Colonic mucosa (tissue), 4 donors: ENCODE data around the gene RPH3AL. TPM values are rescaled to one million over a fixed set of nuclear protein-coding genes. Genes with fewer than 3 reads are reported as not detected.

ENCODE experiments used
- DNase-seq: peaks from one replicate; pipeline ENCODE4 v3.0.0-alpha.2; 2020
- H3K27ac ChIP-seq: fragments of 200-600 bp; one replicate; pipeline ENCODE4 v1.8.0; 2021
- H3K27me3 ChIP-seq: fragments of 200-600 bp; one replicate; pipeline ENCODE4 v1.8.0; 2021
- H3K36me3 ChIP-seq: fragments of 200-600 bp; one replicate; pipeline ENCODE4 v1.8.0; 2021
- H3K4me1 ChIP-seq: fragments of 200-600 bp; one replicate; pipeline ENCODE4 v1.8.0; 2021; ENCODE audit warnings: mild to moderate bottlenecking
- H3K4me3 ChIP-seq: fragments of 200-600 bp; one replicate; pipeline ENCODE4 v1.8.0; 2021
- H3K9ac ChIP-seq, 2 donors: one replicate each; pipeline ENCODE4 v1.7.0; 2013; ENCODE audit warnings: control low read depth in 2 of 2, low read depth in 2 of 2, low read length in 2 of 2
- H3K9me3 ChIP-seq: fragments of 200-600 bp; one replicate; pipeline ENCODE4 v1.8.0; 2021
- intact Hi-C: fragments of 100-400 bp; cut with DNase I; formaldehyde crosslinking; loops from one replicate; pipeline ENCODE4 v1.14.1; 2022
- total RNA-seq, 2 donors: library from RNA; stranded (reverse); fragmentation: NEBNext Ultra II Directional in 1 of 2; extraction: Animal tissue kit (Norgen Biotek cat#: 25700) in 1 of 2; gene quantifications; one replicate each; pipeline ENCODE4 v1.2.1, GENCODE V29; 2021
- TF ChIP-seq, protein P1 (sequence below): fragments of 200-600 bp; IDR thresholded peaks from one replicate; pipeline ENCODE4 v1.8.0; 2022; ENCODE audit warnings: antibody characterized with exemption, mild to moderate bottlenecking
- donor health status: healthy.
- donor health status: DM: no; HTN: no; CAD: no.
- donor health status: DM: no; HTN: no; CAD: no.

RPH3AL gene
- total RNA-seq, 2 donors from 2014 or later, result 14.9 to 34.2 TPM

GRCh38 chr17:394718-395095, 42.1 kb upstream of the RPH3AL start:
- Histone ChIP-seq H3K4me3 (no peak overlapping the region), H3K4me1 (no peaks in the 10 kb centered on the region), H3K9ac (no peak overlapping the region), H3K9me3 (no peaks in the 10 kb centered on the region), H3K27ac (no peak overlapping the region), H3K36me3 (no peaks in the 10 kb centered on the region), H3K27me3 (no peaks in the 10 kb centered on the region)
- DNase-seq, result no peak
- TF ChIP-seq, protein P1, sequence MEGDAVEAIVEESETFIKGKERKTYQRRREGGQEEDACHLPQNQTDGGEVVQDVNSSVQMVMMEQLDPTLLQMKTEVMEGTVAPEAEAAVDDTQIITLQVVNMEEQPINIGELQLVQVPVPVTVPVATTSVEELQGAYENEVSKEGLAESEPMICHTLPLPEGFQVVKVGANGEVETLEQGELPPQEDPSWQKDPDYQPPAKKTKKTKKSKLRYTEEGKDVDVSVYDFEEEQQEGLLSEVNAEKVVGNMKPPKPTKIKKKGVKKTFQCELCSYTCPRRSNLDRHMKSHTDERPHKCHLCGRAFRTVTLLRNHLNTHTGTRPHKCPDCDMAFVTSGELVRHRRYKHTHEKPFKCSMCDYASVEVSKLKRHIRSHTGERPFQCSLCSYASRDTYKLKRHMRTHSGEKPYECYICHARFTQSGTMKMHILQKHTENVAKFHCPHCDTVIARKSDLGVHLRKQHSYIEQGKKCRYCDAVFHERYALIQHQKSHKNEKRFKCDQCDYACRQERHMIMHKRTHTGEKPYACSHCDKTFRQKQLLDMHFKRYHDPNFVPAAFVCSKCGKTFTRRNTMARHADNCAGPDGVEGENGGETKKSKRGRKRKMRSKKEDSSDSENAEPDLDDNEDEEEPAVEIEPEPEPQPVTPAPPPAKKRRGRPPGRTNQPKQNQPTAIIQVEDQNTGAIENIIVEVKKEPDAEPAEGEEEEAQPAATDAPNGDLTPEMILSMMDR, result no peak
- intact Hi-C loops, result no loop called here

GRCh38 chr17:393806-394717, 41.5 kb upstream of the RPH3AL start:
- Histone ChIP-seq H3K4me3 (no peak overlapping the region), H3K27me3 (no peaks in the 10 kb centered on the region), H3K9me3 (no peaks in the 10 kb centered on the region), H3K36me3 (no peaks in the 10 kb centered on the region), H3K27ac (no peak overlapping the region), H3K9ac (peak overlapping the region in 1 of 2 donors; percentile 18), H3K4me1 (no peaks in the 10 kb centered on the region)
- no peak for DNase-seq
- intact Hi-C loops, result no loop called here
- TF ChIP-seq, protein P1, result no peak

DNA sequence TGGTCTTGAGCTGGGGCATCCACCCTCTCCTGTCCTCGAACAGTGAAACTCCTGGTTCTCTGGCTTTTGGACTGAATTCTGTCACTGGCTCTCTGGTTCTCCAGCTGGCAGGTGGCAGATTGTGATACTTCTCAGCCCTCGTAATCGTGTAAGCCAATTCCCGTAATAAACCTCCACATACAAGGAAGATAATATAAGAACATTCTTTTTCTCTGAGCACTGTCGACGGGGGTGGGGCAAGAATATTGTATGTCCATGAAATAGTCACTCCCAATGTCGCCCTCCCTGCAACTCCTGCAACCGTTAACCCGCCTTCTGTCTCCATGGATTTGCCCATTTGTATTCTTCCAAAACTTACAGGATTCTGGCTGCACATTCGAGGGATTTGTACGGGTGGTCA, 39.2 kb upstream of the RPH3AL start:
- no peak for DNase-seq
- intact Hi-C loops, result no loop called here

GRCh38 chr17:390025-390424, 37.4 kb upstream of the RPH3AL start:
- Histone ChIP-seq H3K9ac (no peak overlapping the region), H3K36me3 (no peaks in the 10 kb centered on the region), H3K4me1 (peaks cover 5% of the 10 kb centered on the region), H3K27me3 (no peaks in the 10 kb centered on the region), H3K27ac (no peak overlapping the region), H3K4me3 (no peak overlapping the region), H3K9me3 (no peaks in the 10 kb centered on the region)
- no peak for DNase-seq
- TF ChIP-seq, protein P1, result no peak
- intact Hi-C loops, result no loop called here

More for the DNA sequence above, 39.2 kb upstream of the RPH3AL start:
- Histone ChIP-seq H3K27ac (no peak overlapping the region), H3K9ac (no peak overlapping the region), H3K27me3 (no peaks in the 10 kb centered on the region), H3K36me3 (no peaks in the 10 kb centered on the region), H3K4me3 (no peak overlapping the region), H3K4me1 (no peaks in the 10 kb centered on the region), H3K9me3 (no peaks in the 10 kb centered on the region)
- TF ChIP-seq, protein P1, result no peak

DNA sequence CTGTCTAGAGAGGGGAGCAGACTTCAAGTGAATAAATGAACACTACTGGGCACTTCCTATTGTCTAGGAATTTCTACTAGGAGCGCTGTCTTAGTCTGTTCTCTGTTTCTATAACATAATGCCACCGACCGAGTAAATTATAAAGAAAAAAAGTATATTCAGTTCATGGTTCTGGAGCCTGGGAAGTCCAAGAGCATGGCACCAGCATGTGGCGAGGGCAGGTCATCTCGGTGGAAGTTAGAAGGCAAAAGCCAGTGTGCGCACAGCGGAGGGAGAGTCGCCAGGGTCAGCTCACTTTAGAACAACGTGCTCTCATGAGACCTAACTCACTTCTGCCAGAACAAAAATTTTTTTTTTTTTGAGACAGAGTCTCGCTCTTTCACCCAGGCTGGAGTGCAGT, 35.5 kb upstream of the RPH3AL start:
- H3K4me3 ChIP-seq, result no peak overlapping the region
- no peaks in the 10 kb centered on the region for H3K36me3 ChIP-seq
- H3K9ac ChIP-seq, result no peak overlapping the region
- intact Hi-C loops, result loop anchor here (5.0 kb wide), 1 partner anchor 226 kb away; no protein-coding TSS in a partner anchor
- DNase-seq, result no peak
- TF ChIP-seq, protein P1, result no peak
- no peaks in the 10 kb centered on the region for H3K9me3 ChIP-seq
- H3K27me3 ChIP-seq, result no peaks in the 10 kb centered on the region
- H3K4me1 ChIP-seq, result peaks cover 7% of the 10 kb centered on the region
- no peak overlapping the region for H3K27ac ChIP-seq
